Caco-2 (cell line): ENCODE results near the gene LRRC58. TPM values are rescaled to one million over a fixed set of nuclear protein-coding genes. Genes with fewer than 3 reads are reported as not detected.

ENCODE experiments used
- BruUV-seq: library from RNA; stranded (reverse); fragments of 400-500 nt; replicated peaks from 2 replicates; lab custom pipeline; 2021; lab: Mats Ljungman, UMichigan
- CTCF ChIA-PET: fragments of 300-600 bp; sonication (Branson Sonifier 250); formaldehyde crosslinking; loops from one replicate; lab custom pipeline; 2022; ENCODE audit warnings: antibody characterized with exemption; lab: Charles Lee
- POLR2A ChIA-PET: fragments of 300-600 bp; sonication (Branson Sonifier 250); formaldehyde crosslinking; loops from one replicate; lab custom pipeline; 2022; ENCODE audit warnings: antibody characterized with exemption; lab: Charles Lee
- DNase-seq, 2 experiments: peaks; one replicate each; pipeline versions ENCODE4 v3.0.0 to v3.0.0-alpha.2; 2020 to 2022
- H3K27me3 ChIP-seq: replicated peaks from 2 replicates; pipeline ENCODE4 v1.6.0; 2011; ENCODE audit warnings: low read length; ENCODE audit not compliant: control insufficient read depth, insufficient read depth
- H3K36me3 ChIP-seq: 2 replicates; pipeline ENCODE4 v1.5.1; 2011; ENCODE audit warnings: low read length; ENCODE audit not compliant: control insufficient read depth, insufficient read depth
- H3K4me1 ChIP-seq: fragments of 250-450 bp; sonication (Bioruptor Pico); 2 replicates; pipeline ENCODE4 v1.5.1; 2020; ENCODE audit warnings: mild to moderate bottlenecking
- H3K4me3 ChIP-seq: 2 replicates; pipeline ENCODE4 v1.5.1; 2011; ENCODE audit warnings: low read depth, mild to moderate bottlenecking, control low read depth, low read length
- H3K9me3 ChIP-seq: fragments of 250-450 bp; sonication (Bioruptor Pico); 2 replicates; pipeline ENCODE4 v1.5.1; 2020; ENCODE audit warnings: mild to moderate bottlenecking, moderate library complexity
- H3K27ac Mint-ChIP-seq: one replicate; pipeline ENCODE4 v1.8.0; 2022; ENCODE audit warnings: mixed read lengths; ENCODE audit not compliant: unreplicated experiment
- H3K27me3 Mint-ChIP-seq: one replicate; pipeline ENCODE4 v1.8.0; 2022; ENCODE audit warnings: mixed read lengths; ENCODE audit not compliant: insufficient read depth, unreplicated experiment
- H3K36me3 Mint-ChIP-seq: one replicate; pipeline ENCODE4 v1.8.0; 2022; ENCODE audit warnings: mild to moderate bottlenecking, mixed read lengths; ENCODE audit not compliant: insufficient read depth, unreplicated experiment
- H3K4me1 Mint-ChIP-seq: one replicate; pipeline ENCODE4 v1.8.0; 2022; ENCODE audit warnings: low read depth, mixed read lengths; ENCODE audit not compliant: unreplicated experiment
- H3K4me3 Mint-ChIP-seq: one replicate; pipeline ENCODE4 v1.8.0; 2022; ENCODE audit warnings: mild to moderate bottlenecking, moderate library complexity, mixed read lengths; ENCODE audit not compliant: unreplicated experiment
- H3K9me3 Mint-ChIP-seq: one replicate; pipeline ENCODE4 v1.8.0; 2022; ENCODE audit warnings: mixed read lengths; ENCODE audit not compliant: unreplicated experiment
- CTCF ChIP-seq, 2 experiments: fragments of 200-600 bp in 1 of 2; IDR thresholded peaks; 1 replicate in 1 of 2; 2 replicates in 1 of 2; pipeline versions ENCODE4 v1.5.1 to v1.8.0; 2011 to 2022; ENCODE audit warnings: antibody characterized with exemption in 1 of 2, control low read depth in 1 of 2, inconsistent platforms in 1 of 2, low read depth in 1 of 2, low read length in 1 of 2, mild to moderate bottlenecking in 1 of 2, moderate library complexity in 1 of 2; ENCODE audit not compliant: insufficient read depth in 1 of 2, severe bottlenecking in 1 of 2, unreplicated experiment in 1 of 2
- intact Hi-C: fragments of 100-400 bp; cut with micrococcal nuclease; formaldehyde crosslinking; loops from one replicate; pipeline ENCODE4 v1.10.0; 2022; ENCODE audit not compliant: unreplicated experiment
- total RNA-seq: library from RNA; stranded (reverse); gene quantifications from 2 replicates; pipeline ENCODE4 v1.2.3, GENCODE V29; 2022

Gene LRRC58
- total RNA-seq, 1 experiment from 2014 or later: 20.5 TPM

GRCh38 chr3:120332646-120333045 lies 16.5 kb downstream of the LRRC58 start:
- BruUV-seq: no TSS peak
- intact Hi-C loops: no loop called here
- ChIA-PET CTCF (no interaction called here), POLR2A (no interaction called here)
- Histone ChIP-seq H3K4me3 (no peak overlapping the region), H3K27me3 (no peaks in the 10 kb centered on the region), H3K4me1 (no peaks in the 10 kb centered on the region), H3K36me3 (no peaks in the 10 kb centered on the region), H3K9me3 (no peaks in the 10 kb centered on the region)
- peaks cover 20% of the 10 kb centered on the region for H3K36me3 Mint-ChIP-seq
- H3K4me3 Mint-ChIP-seq: no peak overlapping the region
- no peaks in the 10 kb centered on the region for H3K9me3 Mint-ChIP-seq
- DNase-seq: no peak
- no peak for TF ChIP-seq CTCF (IDR thresholded peaks at IDR 0.05; ENCODE audit: insufficient read depth in 1 of 2, low read depth in 1 of 2, low read length in 1 of 2, severe bottlenecking in 1 of 2, unreplicated experiment in 1 of 2)
- H3K4me1 Mint-ChIP-seq: no peaks in the 10 kb centered on the region
- H3K27ac Mint-ChIP-seq: no peak overlapping the region
- H3K27me3 Mint-ChIP-seq: no peaks in the 10 kb centered on the region

DNA sequence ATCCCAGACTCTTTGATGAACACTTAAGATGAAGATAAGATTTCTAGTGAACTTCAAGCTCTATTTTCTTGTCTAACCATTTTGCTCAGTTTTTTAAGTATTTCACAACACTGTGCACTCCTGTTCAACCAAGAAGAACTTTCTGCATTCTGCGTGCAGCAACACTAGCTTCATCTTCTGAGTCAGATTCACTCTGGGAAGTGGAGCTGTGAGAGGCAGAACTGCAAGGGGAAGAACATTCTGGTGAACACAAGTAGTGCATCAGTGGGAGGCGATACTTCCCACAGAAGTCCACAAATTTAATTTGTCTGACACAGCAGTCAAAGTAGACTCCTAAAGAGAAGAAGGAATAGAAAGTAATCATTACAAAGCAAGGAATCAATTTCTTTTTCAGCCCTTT lies 18.1 kb downstream of the LRRC58 start:
- ChIA-PET POLR2A (no interaction called here), CTCF (interaction anchor here (0.9 kb wide), 1 partner anchor 14 kb away, joined by 3 read pairs; no protein-coding TSS in a partner anchor)
- intact Hi-C loops: no loop called here
- Histone ChIP-seq H3K9me3 (no peaks in the 10 kb centered on the region), H3K4me3 (no peak overlapping the region), H3K4me1 (no peaks in the 10 kb centered on the region), H3K27me3 (no peaks in the 10 kb centered on the region), H3K36me3 (no peaks in the 10 kb centered on the region)
- Mint-ChIP-seq H3K4me3 (no peak overlapping the region), H3K36me3 (peaks cover 23% of the 10 kb centered on the region), H3K9me3 (no peaks in the 10 kb centered on the region), H3K4me1 (no peaks in the 10 kb centered on the region), H3K27ac (no peak overlapping the region), H3K27me3 (no peaks in the 10 kb centered on the region)
- no peak for DNase-seq
- BruUV-seq: no TSS peak
- TF ChIP-seq CTCF (IDR thresholded peaks at IDR 0.05; ENCODE audit: insufficient read depth in 1 of 2, low read depth in 1 of 2, low read length in 1 of 2, severe bottlenecking in 1 of 2, unreplicated experiment in 1 of 2): no peak

GRCh38 chr3:120326784-120327183 lies 22.4 kb downstream of the LRRC58 start:
- H3K36me3 ChIP-seq: no peaks in the 10 kb centered on the region
- no TSS peak for BruUV-seq

More at GRCh38 chr3:120326784-120327183, 22.4 kb downstream of the LRRC58 start:
- ChIA-PET CTCF (no interaction called here), POLR2A (interaction anchor here (0.7 kb wide), 1 partner anchor 39 kb away, joined by 11 read pairs; no protein-coding TSS in a partner anchor)
- no peaks in the 10 kb centered on the region for H3K4me1 Mint-ChIP-seq
- Histone ChIP-seq H3K9me3 (no peaks in the 10 kb centered on the region), H3K27me3 (no peaks in the 10 kb centered on the region), H3K4me3 (no peak overlapping the region), H3K4me1 (no peaks in the 10 kb centered on the region)
- TF ChIP-seq CTCF (IDR thresholded peaks at IDR 0.05; ENCODE audit: insufficient read depth in 1 of 2, low read depth in 1 of 2, low read length in 1 of 2, severe bottlenecking in 1 of 2, unreplicated experiment in 1 of 2): no peak
- H3K27ac Mint-ChIP-seq: no peak overlapping the region
- DNase-seq: no peak
- H3K9me3 Mint-ChIP-seq: no peaks in the 10 kb centered on the region
- intact Hi-C loops: no loop called here
- H3K4me3 Mint-ChIP-seq: no peak overlapping the region
- H3K36me3 Mint-ChIP-seq: peaks cover 24% of the 10 kb centered on the region
- H3K27me3 Mint-ChIP-seq: no peaks in the 10 kb centered on the region
